Stimulated activated naive B cell treated with anti-CD40 and anti-IgM and Interleukin-4, amounts not matched to agents 10 μg/mL and 1 μg/mL and 100 μg/mL, for 72 hours (primary cell): Measurements from ENCODE around the gene SASH3.

Source experiments
- ATAC-seq, 2 donors: fragments of 150-1000 bp; cut with Tn5 transposase; replicated peaks; 2 replicates each; pipeline ENCODE4 v1.10.0; 2021; ENCODE audit warnings: moderate library complexity in 1 of 2
- DNase-seq: peaks from one replicate; pipeline ENCODE4 v3.0.0; 2021
- H3K27ac Mint-ChIP-seq: one replicate; pipeline ENCODE4 v1.8.0; 2022; ENCODE audit warnings: mild to moderate bottlenecking, mixed read lengths
- H3K27me3 Mint-ChIP-seq, 2 donors: one replicate each; pipeline ENCODE4 v1.8.0; 2022; ENCODE audit warnings: mixed read lengths in 2 of 2
- H3K36me3 Mint-ChIP-seq, 2 donors: one replicate each; pipeline ENCODE4 v1.8.0; 2022; ENCODE audit warnings: mixed read lengths in 2 of 2, mild to moderate bottlenecking in 1 of 2
- H3K4me1 Mint-ChIP-seq, 2 donors: one replicate each; pipeline ENCODE4 v1.8.0; 2022; ENCODE audit warnings: mixed read lengths in 2 of 2, mild to moderate bottlenecking in 1 of 2
- H3K4me3 Mint-ChIP-seq, 2 donors: one replicate each; pipeline ENCODE4 v1.8.0; 2022; ENCODE audit warnings: mild to moderate bottlenecking in 2 of 2, mixed read lengths in 2 of 2, moderate library complexity in 1 of 2
- H3K9me3 Mint-ChIP-seq, 2 donors: one replicate each; pipeline ENCODE4 v1.8.0; 2022; ENCODE audit warnings: mixed read lengths in 2 of 2, mild to moderate bottlenecking in 1 of 2

Gene SASH3

GRCh38 chrX:129797251-129797906 lies 17.6 kb downstream of the SASH3 start:
- H3K36me3 Mint-ChIP-seq, result peaks cover 10 to 25% of the 10 kb centered on the region in 2 donors
- no peak overlapping the region for H3K27ac Mint-ChIP-seq
- ATAC-seq, result peak; percentile 12 to 23
- no peaks in the 10 kb centered on the region for H3K9me3 Mint-ChIP-seq
- no peaks in the 10 kb centered on the region for H3K27me3 Mint-ChIP-seq
- H3K4me3 Mint-ChIP-seq, result peak overlapping the region in 1 of 2 donors; percentile 58
- no peak for DNase-seq
- peaks cover 13 to 29% of the 10 kb centered on the region in 2 donors for H3K4me1 Mint-ChIP-seq

- peaks cover 4 to 18% of the 10 kb centered on the region in 2 donors for H3K36me3 Mint-ChIP-seq
These were observed 18.7 kb downstream of the SASH3 start for GRCh38 chrX:129798456-129798855.

GRCh38 chrX:129798888-129799287 lies 19.1 kb downstream of the SASH3 start:
- ATAC-seq (peak; percentile 61 to 62), DNase-seq (no peak)
- H3K27me3 Mint-ChIP-seq, result no peaks in the 10 kb centered on the region
- peaks cover 2 to 18% of the 10 kb centered on the region in 2 donors for H3K36me3 Mint-ChIP-seq
- peaks cover 10 to 32% of the 10 kb centered on the region in 2 donors for H3K4me1 Mint-ChIP-seq
- H3K4me3 Mint-ChIP-seq, result no peak overlapping the region
- H3K27ac Mint-ChIP-seq, result peak overlapping the region; percentile 53
- no peaks in the 10 kb centered on the region for H3K9me3 Mint-ChIP-seq

More at GRCh38 chrX:129798456-129798855, 18.7 kb downstream of the SASH3 start:
- Mint-ChIP-seq H3K27me3 (no peaks in the 10 kb centered on the region), H3K4me1 (peaks cover 10 to 29% of the 10 kb centered on the region in 2 donors), H3K4me3 (no peak overlapping the region), H3K9me3 (no peaks in the 10 kb centered on the region), H3K27ac (peak overlapping the region; percentile 48)
- no peak for DNase-seq
- peak; percentile 18 to 35 for ATAC-seq

- H3K27me3 Mint-ChIP-seq, result no peaks in the 10 kb centered on the region
- no peak overlapping the region for H3K27ac Mint-ChIP-seq
- H3K9me3 Mint-ChIP-seq, result no peaks in the 10 kb centered on the region
- peaks cover 7 to 26% of the 10 kb centered on the region in 2 donors for H3K4me1 Mint-ChIP-seq
- no peak overlapping the region for H3K4me3 Mint-ChIP-seq
- DNase-seq (no peak), ATAC-seq (no peak)
- peaks cover 2 to 16% of the 10 kb centered on the region in 2 donors for H3K36me3 Mint-ChIP-seq
These were observed 20.4 kb downstream of the SASH3 start for GRCh38 chrX:129800186-129800585.

GRCh38 chrX:129802863-129803262 lies 23.1 kb downstream of the SASH3 start:
- ATAC-seq (no peak), DNase-seq (no peak)
- H3K36me3 Mint-ChIP-seq, result peaks cover 7 to 17% of the 10 kb centered on the region in 2 donors

GRCh38 chrX:129804806-129805205 lies 25.1 kb downstream of the SASH3 start:
- peaks cover 0 to 4% of the 10 kb centered on the region in 2 donors for H3K9me3 Mint-ChIP-seq
- DNase-seq (no peak), ATAC-seq (no peak)
- peak overlapping the region; percentile 31 for H3K27ac Mint-ChIP-seq
- H3K4me1 Mint-ChIP-seq, result peaks cover 6 to 26% of the 10 kb centered on the region in 2 donors
- H3K36me3 Mint-ChIP-seq, result peaks cover 13 to 20% of the 10 kb centered on the region in 2 donors
- H3K4me3 Mint-ChIP-seq, result no peak overlapping the region
- no peaks in the 10 kb centered on the region for H3K27me3 Mint-ChIP-seq

More at GRCh38 chrX:129802863-129803262, 23.1 kb downstream of the SASH3 start:
- Mint-ChIP-seq H3K4me1 (peaks cover 7 to 24% of the 10 kb centered on the region in 2 donors), H3K27me3 (no peaks in the 10 kb centered on the region), H3K27ac (no peak overlapping the region), H3K9me3 (no peaks in the 10 kb centered on the region), H3K4me3 (no peak overlapping the region)

- ATAC-seq, result no peak
- Mint-ChIP-seq H3K27me3 (no peaks in the 10 kb centered on the region), H3K4me3 (no peak overlapping the region), H3K36me3 (peaks cover 19 to 32% of the 10 kb centered on the region in 2 donors), H3K9me3 (peaks cover 0 to 4% of the 10 kb centered on the region in 2 donors), H3K27ac (no peak overlapping the region), H3K4me1 (peaks cover 6 to 26% of the 10 kb centered on the region in 2 donors)
- DNase-seq, result no peak
These were observed 28.5 kb downstream of the SASH3 start for GRCh38 chrX:129808158-129808828.

- peaks cover 6 to 22% of the 10 kb centered on the region in 2 donors for H3K4me1 Mint-ChIP-seq
- no peak for DNase-seq
- ATAC-seq, result peak; percentile 33 to 64
- H3K27ac Mint-ChIP-seq, result no peak overlapping the region
- H3K4me3 Mint-ChIP-seq, result no peak overlapping the region
- H3K27me3 Mint-ChIP-seq, result no peaks in the 10 kb centered on the region
- H3K36me3 Mint-ChIP-seq, result peaks cover 19 to 36% of the 10 kb centered on the region in 2 donors
- peaks cover 0 to 4% of the 10 kb centered on the region in 2 donors for H3K9me3 Mint-ChIP-seq
These were observed 29.4 kb downstream of the SASH3 start for GRCh38 chrX:129808829-129809796.

- H3K4me1 Mint-ChIP-seq, result peaks cover 4 to 8% of the 10 kb centered on the region in 2 donors
- DNase-seq (no peak), ATAC-seq (no peak)
- no peak overlapping the region for H3K4me3 Mint-ChIP-seq
- H3K36me3 Mint-ChIP-seq, result peaks cover 14 to 30% of the 10 kb centered on the region in 2 donors
- no peaks in the 10 kb centered on the region for H3K27me3 Mint-ChIP-seq
- no peak overlapping the region for H3K27ac Mint-ChIP-seq
- peaks cover 0 to 4% of the 10 kb centered on the region in 2 donors for H3K9me3 Mint-ChIP-seq
These were observed 34.1 kb downstream of the SASH3 start for GRCh38 chrX:129813662-129814368.

GRCh38 chrX:129818123-129818522 lies 38.4 kb downstream of the SASH3 start:
- DNase-seq, result no peak
- Mint-ChIP-seq H3K4me3 (no peak overlapping the region), H3K27ac (no peak overlapping the region), H3K27me3 (no peaks in the 10 kb centered on the region), H3K4me1 (no peaks in the 10 kb centered on the region), H3K36me3 (peaks cover 6 to 17% of the 10 kb centered on the region in 2 donors), H3K9me3 (no peaks in the 10 kb centered on the region)
- ATAC-seq, result no peak

- Mint-ChIP-seq H3K27ac (no peak overlapping the region), H3K36me3 (peaks cover 4 to 5% of the 10 kb centered on the region in 2 donors), H3K4me3 (no peak overlapping the region), H3K27me3 (no peaks in the 10 kb centered on the region), H3K4me1 (peaks cover 6 to 11% of the 10 kb centered on the region in 2 donors), H3K9me3 (no peaks in the 10 kb centered on the region)
- ATAC-seq (peak; percentile 75 to 89), DNase-seq (no peak)
These were observed 43.4 kb downstream of the SASH3 start for GRCh38 chrX:129823115-129823514.

- DNase-seq, result no peak
- H3K4me3 Mint-ChIP-seq, result no peak overlapping the region
- H3K27ac Mint-ChIP-seq, result no peak overlapping the region
- no peaks in the 10 kb centered on the region for H3K9me3 Mint-ChIP-seq
- no peaks in the 10 kb centered on the region for H3K27me3 Mint-ChIP-seq
- H3K4me1 Mint-ChIP-seq, result peaks cover 6 to 11% of the 10 kb centered on the region in 2 donors
- ATAC-seq, result no peak
- H3K36me3 Mint-ChIP-seq, result peaks cover 4 to 5% of the 10 kb centered on the region in 2 donors
These were observed 43.8 kb downstream of the SASH3 start for GRCh38 chrX:129823522-129823921.

GRCh38 chrX:129824620-129825019 lies 44.9 kb downstream of the SASH3 start:
- Mint-ChIP-seq H3K36me3 (peaks cover 5 to 6% of the 10 kb centered on the region in 2 donors), H3K27me3 (no peaks in the 10 kb centered on the region), H3K9me3 (no peaks in the 10 kb centered on the region), H3K4me1 (peaks cover 6 to 11% of the 10 kb centered on the region in 2 donors), H3K4me3 (no peak overlapping the region), H3K27ac (no peak overlapping the region)
- DNase-seq (no peak), ATAC-seq (no peak)
